Endothelial cell of umbilical vein (primary cell): ENCODE data around the gene SDE2. TPM values are rescaled to one million over a fixed set of nuclear protein-coding genes. Genes with fewer than 3 reads are reported as not detected.
"Not testable (repeated sequence)": the region's sequence is repeated elsewhere in the genome, so short reads cannot be mapped to it uniquely, and the experiment has no call there.

ENCODE experiments used
- BruUV-seq: library from RNA; stranded (reverse); fragments of 400-500 nt; replicated peaks from 2 replicates; lab custom pipeline; 2021; lab: Mats Ljungman, UMichigan
- CTCF ChIA-PET: fragments of 300-600, 350-600 bp; sonication (Branson Sonifier 250); formaldehyde crosslinking; loops from one replicate; lab custom pipeline; 2021; ENCODE audit warnings: antibody characterized with exemption, inconsistent platforms; lab: Charles Lee
- POLR2A ChIA-PET: fragments of 300-600, 350-600 bp; sonication (Branson Sonifier 250); formaldehyde crosslinking; loops from one replicate; lab custom pipeline; 2021; ENCODE audit warnings: antibody characterized with exemption, inconsistent platforms; lab: Charles Lee
- DNase-seq: peaks from one replicate; pipeline ENCODE4 v3.0.0-alpha.2; 2011; ENCODE audit warnings: low read depth, low spot score
- FAIRE-seq: peaks from 2 replicates; lab custom pipeline; 2011; peaks lifted over from hg19 to GRCh38; lab: Jason Lieb, UNC
- H2AFZ ChIP-seq: 2 replicates; pipeline ENCODE4 v1.6.0; 2012; ENCODE audit warnings: low read depth, low read length, control low read depth, inconsistent platforms
- H3K27ac ChIP-seq: 2 replicates; pipeline ENCODE4 v1.5.1; 2011; ENCODE audit warnings: low read depth, mild to moderate bottlenecking, control low read depth, low read length, moderate library complexity; ENCODE audit not compliant: insufficient read depth
- H3K27me3 ChIP-seq, 2 experiments: 2 replicates each; pipeline versions ENCODE4 v1.6.0 to v1.6.1; 2011; ENCODE audit warnings: low read length in 2 of 2, mixed read lengths in 1 of 2; ENCODE audit not compliant: control insufficient read depth in 2 of 2, insufficient read depth in 2 of 2
- H3K36me3 ChIP-seq, 2 experiments: 2 replicates in 1 of 2; 3 replicates in 1 of 2; pipeline ENCODE4 v1.5.1; 2011; ENCODE audit warnings: low read length in 2 of 2, mild to moderate bottlenecking in 1 of 2, moderate library complexity in 1 of 2; ENCODE audit not compliant: control insufficient read depth in 2 of 2, insufficient read depth in 2 of 2; ENCODE audit errors: extremely low read depth in 1 of 2
- H3K4me1 ChIP-seq: 3 replicates; pipeline ENCODE4 v1.5.1; 2011; ENCODE audit warnings: mild to moderate bottlenecking, low read length; ENCODE audit not compliant: control insufficient read depth, insufficient read depth; ENCODE audit errors: extremely low read depth
- H3K4me2 ChIP-seq: 2 replicates; pipeline ENCODE4 v1.6.1; 2011; ENCODE audit warnings: low read length, control low read depth, mixed read lengths; ENCODE audit not compliant: insufficient read depth
- H3K4me3 ChIP-seq, 3 experiments: fragments of 200-600 bp in 1 of 3; sonication (generic), shearing (Covaris generic) in 1 of 3; replicated peaks in 1 of 3; 2 replicates each; pipeline ENCODE4 v1.5.1; 2011 to 2016; ENCODE audit warnings: control low read depth in 3 of 3, low read length in 3 of 3, mild to moderate bottlenecking in 2 of 3, inconsistent platforms in 1 of 3, low read depth in 1 of 3, moderate library complexity in 1 of 3; ENCODE audit not compliant: insufficient read depth in 1 of 3
- H3K79me2 ChIP-seq: 2 replicates; pipeline ENCODE4 v1.6.0; 2012; ENCODE audit warnings: low read length, inconsistent platforms; ENCODE audit not compliant: control insufficient read depth, insufficient read depth
- H3K9ac ChIP-seq: replicated peaks from 2 replicates; pipeline ENCODE3; 2011; ENCODE audit warnings: low read length, control low read depth; ENCODE audit not compliant: insufficient read depth; ENCODE audit errors: extremely low read depth
- H3K9me1 ChIP-seq: replicated peaks from 3 replicates; pipeline ENCODE4 v1.6.0; 2011; ENCODE audit warnings: mild to moderate bottlenecking, low read length; ENCODE audit not compliant: control insufficient read depth, insufficient read depth; ENCODE audit errors: extremely low read depth
- H3K9me3 ChIP-seq: replicated peaks from 2 replicates; pipeline ENCODE4 v1.5.1; 2012; ENCODE audit warnings: low read length, inconsistent platforms; ENCODE audit not compliant: control insufficient read depth, insufficient read depth
- H4K20me1 ChIP-seq: replicated peaks from 2 replicates; pipeline ENCODE3; 2011; ENCODE audit warnings: mild to moderate bottlenecking, low read length; ENCODE audit not compliant: control insufficient read depth, insufficient read depth; ENCODE audit errors: extremely low read depth
- CTCF ChIP-seq, 2 donors: IDR thresholded peaks; 1 replicate in 1 of 2; 2 replicates in 1 of 2; pipeline ENCODE4 v1.5.1; 2011; ENCODE audit warnings: low read length in 2 of 2, mild to moderate bottlenecking in 2 of 2, moderate library complexity in 2 of 2, control low read depth in 1 of 2, inconsistent platforms in 1 of 2, low read depth in 1 of 2; ENCODE audit not compliant: insufficient read depth in 1 of 2; ENCODE audit errors: extremely low read depth in 1 of 2
- EZH2 ChIP-seq: IDR thresholded peaks from 2 replicates; pipeline ENCODE4 v1.6.1; 2012; ENCODE audit warnings: borderline replicate concordance, low read depth, mild to moderate bottlenecking, moderate library complexity, low read length, inconsistent platforms; ENCODE audit not compliant: severe bottlenecking
- FOS ChIP-seq: IDR thresholded peaks from 2 replicates; pipeline ENCODE4 v1.6.1; 2011; ENCODE audit warnings: mild to moderate bottlenecking, low read length, moderate library complexity, borderline replicate concordance; ENCODE audit not compliant: insufficient read depth
- GATA2 ChIP-seq: IDR thresholded peaks from 2 replicates; pipeline ENCODE4 v1.7.0; 2011; ENCODE audit warnings: low read depth, mild to moderate bottlenecking, moderate library complexity, mixed read lengths, low read length; ENCODE audit not compliant: insufficient read length, insufficient read depth
- JUN ChIP-seq: IDR thresholded peaks from 2 replicates; pipeline ENCODE4 v1.6.1; 2011; ENCODE audit warnings: borderline replicate concordance, low read depth; ENCODE audit not compliant: insufficient read length, insufficient read depth
- MAX ChIP-seq: IDR thresholded peaks from 2 replicates; pipeline ENCODE4 v1.6.1; 2011; ENCODE audit not compliant: insufficient read depth, insufficient read length
- MYC ChIP-seq: IDR thresholded peaks from one replicate; pipeline ENCODE4 v1.6.1; 2011; ENCODE audit warnings: mild to moderate bottlenecking, low read depth, low read length
- POLR2A ChIP-seq: IDR thresholded peaks from 2 replicates; pipeline ENCODE4 v1.6.1; 2012; ENCODE audit warnings: low read depth, mild to moderate bottlenecking, control low read depth, low read length
- POLR2AphosphoS5 ChIP-seq: IDR thresholded peaks from 2 replicates; pipeline ENCODE4 v1.6.1; 2012; ENCODE audit warnings: low read depth, mild to moderate bottlenecking, control low read depth, low read length, moderate library complexity; ENCODE audit not compliant: insufficient read depth
- dilution Hi-C: fragments of 300-500 bp; cut with MboI; formaldehyde crosslinking; loops from one replicate; pipeline ENCODE4 v1.15.0; 2019; ENCODE audit warnings: low sequenced_read_pairs; ENCODE audit not compliant: extremely low pct_ligation_motif_present
- intact Hi-C: fragments of 100-400 bp; cut with micrococcal nuclease; formaldehyde crosslinking; loops from one replicate; pipeline ENCODE4 v1.10.0; 2022
- polyA plus RNA-seq, 4 experiments: library from polyadenylated mRNA; depleted of rRNA in 3 of 4; stranded (reverse) in 3 of 4; unstranded in 1 of 4; fragments of >200 nt; gene quantifications; 2 replicates each; pipeline versions ENCODE4 v1.2.1 to v1.2.3, GENCODE V29; 2011 to 2012; ENCODE audit warnings: missing spikeins in 1 of 4
- total RNA-seq: library from RNA; stranded (reverse); gene quantifications from 2 replicates; pipeline ENCODE4 v1.2.3, GENCODE V29; 2021

Gene SDE2
- total and polyA plus RNA-seq, 2 donors (not counting 3 experiments of a cell fraction or from before 2014, with no cell fraction given): 11.9 to 16.1 TPM

GRCh38 chr1:225940385-225941151 lies 58.6 kb downstream of the SDE2 start:
- dilution Hi-C loops: no loop called here

GRCh38 chr1:225939939-225940310 lies 59.2 kb downstream of the SDE2 start:
- H3K9ac ChIP-seq, H3K79me2 ChIP-seq, H4K20me1 ChIP-seq, H3K4me3 ChIP-seq, H3K4me2 ChIP-seq, H3K36me3 ChIP-seq, H3K27ac ChIP-seq, FAIRE-seq, H3K9me1 ChIP-seq, H3K4me1 ChIP-seq, dilution Hi-C loops, H3K27me3 ChIP-seq, H2AFZ ChIP-seq, DNase-seq, BruUV-seq, intact Hi-C loops, H3K9me3 ChIP-seq, CTCF ChIA-PET: not testable (repeated sequence)
- POLR2A ChIA-PET: interaction anchor here (1.0 kb wide), 1 partner anchor 16 kb away, joined by 3 read pairs; the partner anchor contains the start of gene PYCR2

More at GRCh38 chr1:225940385-225941151, 58.6 kb downstream of the SDE2 start:
- Histone ChIP-seq H3K4me1 (no peaks in the 10 kb centered on the region), H3K27me3 (no peaks in the 10 kb centered on the region), H4K20me1 (no peaks in the 10 kb centered on the region), H3K4me2 (no peak overlapping the region), H3K9me3 (no peaks in the 10 kb centered on the region), H3K9me1 (no peaks in the 10 kb centered on the region), H3K27ac (no peak overlapping the region), H3K9ac (no peak overlapping the region), H2AFZ (no peak overlapping the region), H3K4me3 (no peak overlapping the region), H3K79me2 (no peaks in the 10 kb centered on the region), H3K36me3 (no peaks in the 10 kb centered on the region)
- TF ChIP-seq EZH2: no peak
- TF ChIP-seq FOS: no peak
- TF ChIP-seq JUN: no peak
- no peak for TF ChIP-seq POLR2AphosphoS5
- TF ChIP-seq MYC: no peak
- no peak for TF ChIP-seq GATA2
- no peak for TF ChIP-seq CTCF (IDR thresholded peaks at IDR 0.05; ENCODE audit: extremely low read depth in 1 of 2, insufficient read depth in 1 of 2, low read depth in 1 of 2, low read length in 2 of 2)
- TF ChIP-seq MAX: no peak
- no peak for TF ChIP-seq POLR2A
- no peak for FAIRE-seq
- POLR2A ChIA-PET: interaction anchor here (1.0 kb wide), 1 partner anchor 17 kb away, joined by 3 read pairs; the partner anchor contains the start of gene PYCR2
- intact Hi-C loops: no loop called here
- no peak for DNase-seq
- CTCF ChIA-PET: interaction anchor here (0.9 kb wide), 1 partner anchor 16 kb away, joined by 3 read pairs; the partner anchor contains the start of gene PYCR2
- BruUV-seq: no TSS peak
